Mesothelial cell of epicardium (in vitro differentiated cells): ENCODE results near the gene STXBP5. TPM values are rescaled to one million over a fixed set of nuclear protein-coding genes. Genes with fewer than 3 reads are reported as not detected.

Source experiments
- DNase-seq, 2 experiments: peaks; one replicate each; pipeline ENCODE4 v3.0.0; 2021; ENCODE audit warnings: low spot score in 2 of 2; ENCODE audit not compliant: unreplicated experiment in 2 of 2
- H3K27ac Mint-ChIP-seq: 2 replicates; pipeline ENCODE4 v1.8.0; 2021; ENCODE audit warnings: mixed read lengths
- H3K27me3 Mint-ChIP-seq: 2 replicates; pipeline ENCODE4 v1.8.0; 2021; ENCODE audit warnings: low read depth, mixed read lengths
- H3K36me3 Mint-ChIP-seq: 2 replicates; pipeline ENCODE4 v1.8.0; 2021; ENCODE audit warnings: mixed read lengths
- H3K4me1 Mint-ChIP-seq: 2 replicates; pipeline ENCODE4 v1.8.0; 2021; ENCODE audit warnings: mixed read lengths
- H3K4me3 Mint-ChIP-seq: 2 replicates; pipeline ENCODE4 v1.8.0; 2021; ENCODE audit warnings: mild to moderate bottlenecking, moderate library complexity, mixed read lengths
- H3K9me3 Mint-ChIP-seq: 2 replicates; pipeline ENCODE4 v1.8.0; 2021; ENCODE audit warnings: mixed read lengths
- CTCF ChIP-seq: fragments of 200-600 bp; sonication (generic); IDR thresholded peaks from one replicate; pipeline ENCODE4 v1.5.0; 2021; ENCODE audit warnings: antibody characterized with exemption; ENCODE audit not compliant: unreplicated experiment
- total RNA-seq: library from RNA; stranded (reverse); gene quantifications from 3 replicates; pipeline ENCODE4 v1.2.1, GENCODE V29; 2021

Gene STXBP5
- total RNA-seq, 1 donor from 2014 or later: 22.0 TPM

GRCh38 chr6:147194652-147195411 lies 9.4 kb upstream of the STXBP5 start:
- no peak for TF ChIP-seq CTCF
- Mint-ChIP-seq H3K27me3 (no peaks in the 10 kb centered on the region), H3K4me3 (no peak overlapping the region), H3K9me3 (no peaks in the 10 kb centered on the region), H3K27ac (no peak overlapping the region), H3K4me1 (no peaks in the 10 kb centered on the region), H3K36me3 (no peaks in the 10 kb centered on the region)
- DNase-seq: no peak

- Mint-ChIP-seq H3K27me3 (no peaks in the 10 kb centered on the region), H3K4me3 (no peak overlapping the region), H3K27ac (no peak overlapping the region), H3K9me3 (no peaks in the 10 kb centered on the region), H3K36me3 (no peaks in the 10 kb centered on the region), H3K4me1 (no peaks in the 10 kb centered on the region)
- TF ChIP-seq CTCF: no peak
- DNase-seq: no peak
Observed at GRCh38 chr6:147195510-147195909, 8.7 kb upstream of the STXBP5 start.

- Mint-ChIP-seq H3K36me3 (no peaks in the 10 kb centered on the region), H3K4me1 (no peaks in the 10 kb centered on the region), H3K9me3 (no peaks in the 10 kb centered on the region), H3K27me3 (no peaks in the 10 kb centered on the region), H3K4me3 (no peak overlapping the region), H3K27ac (no peak overlapping the region)
- no peak for DNase-seq
- no peak for TF ChIP-seq CTCF
Observed at GRCh38 chr6:147195987-147196386, 8.2 kb upstream of the STXBP5 start.

- TF ChIP-seq CTCF: no peak
- H3K27ac Mint-ChIP-seq: no peak overlapping the region
Observed at GRCh38 chr6:147200711-147201110, 3.5 kb upstream of the STXBP5 start.

DNA sequence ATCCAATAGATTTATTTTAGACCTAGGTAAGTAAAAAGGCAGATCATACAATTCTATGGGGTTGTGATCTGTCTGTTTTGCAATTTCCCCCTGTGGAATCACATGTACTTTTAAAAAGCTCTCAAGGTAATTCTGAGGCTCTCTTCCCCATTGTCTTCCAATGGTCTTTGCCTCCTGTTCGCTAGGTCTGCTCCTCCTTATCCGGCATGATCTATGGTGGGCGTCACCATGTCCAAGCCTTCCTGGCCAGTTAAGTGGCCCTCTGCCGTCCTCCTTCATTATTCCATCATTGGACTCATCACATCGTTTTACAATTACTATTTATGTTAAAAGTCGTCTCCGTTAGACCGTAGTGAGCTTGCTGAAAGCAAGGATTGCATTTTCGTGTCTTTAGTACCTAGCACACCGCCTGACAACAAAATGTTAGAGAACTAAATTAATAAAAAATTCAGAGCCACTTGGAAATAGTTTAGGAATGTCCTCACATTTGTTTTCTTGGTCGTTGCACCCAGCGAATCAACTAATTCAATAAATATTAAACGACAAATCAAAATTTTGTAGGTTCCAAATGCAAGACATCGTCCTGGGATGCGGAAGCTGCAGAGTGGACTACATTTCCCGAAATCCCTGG lies 2.2 kb upstream of the STXBP5 start:
- Mint-ChIP-seq H3K27ac (peak overlapping the region; percentile 98), H3K9me3 (no peaks in the 10 kb centered on the region), H3K4me3 (peak overlapping the region; percentile 89), H3K27me3 (no peaks in the 10 kb centered on the region), H3K36me3 (no peaks in the 10 kb centered on the region), H3K4me1 (peaks cover 27% of the 10 kb centered on the region)
- TF ChIP-seq CTCF: no peak
- no peak for DNase-seq

More at GRCh38 chr6:147200711-147201110, 3.5 kb upstream of the STXBP5 start:
- no peaks in the 10 kb centered on the region for H3K36me3 Mint-ChIP-seq
- no peak for DNase-seq
- H3K27me3 Mint-ChIP-seq: no peaks in the 10 kb centered on the region
- peaks cover 16% of the 10 kb centered on the region for H3K4me1 Mint-ChIP-seq
- no peak overlapping the region for H3K4me3 Mint-ChIP-seq
- H3K9me3 Mint-ChIP-seq: no peaks in the 10 kb centered on the region
